ENCODE data around the gene PEAK3.
A peak's percentile ranks its signal among the peaks of the same experiment; 100 is the strongest.

Gene PEAK3

DNA sequence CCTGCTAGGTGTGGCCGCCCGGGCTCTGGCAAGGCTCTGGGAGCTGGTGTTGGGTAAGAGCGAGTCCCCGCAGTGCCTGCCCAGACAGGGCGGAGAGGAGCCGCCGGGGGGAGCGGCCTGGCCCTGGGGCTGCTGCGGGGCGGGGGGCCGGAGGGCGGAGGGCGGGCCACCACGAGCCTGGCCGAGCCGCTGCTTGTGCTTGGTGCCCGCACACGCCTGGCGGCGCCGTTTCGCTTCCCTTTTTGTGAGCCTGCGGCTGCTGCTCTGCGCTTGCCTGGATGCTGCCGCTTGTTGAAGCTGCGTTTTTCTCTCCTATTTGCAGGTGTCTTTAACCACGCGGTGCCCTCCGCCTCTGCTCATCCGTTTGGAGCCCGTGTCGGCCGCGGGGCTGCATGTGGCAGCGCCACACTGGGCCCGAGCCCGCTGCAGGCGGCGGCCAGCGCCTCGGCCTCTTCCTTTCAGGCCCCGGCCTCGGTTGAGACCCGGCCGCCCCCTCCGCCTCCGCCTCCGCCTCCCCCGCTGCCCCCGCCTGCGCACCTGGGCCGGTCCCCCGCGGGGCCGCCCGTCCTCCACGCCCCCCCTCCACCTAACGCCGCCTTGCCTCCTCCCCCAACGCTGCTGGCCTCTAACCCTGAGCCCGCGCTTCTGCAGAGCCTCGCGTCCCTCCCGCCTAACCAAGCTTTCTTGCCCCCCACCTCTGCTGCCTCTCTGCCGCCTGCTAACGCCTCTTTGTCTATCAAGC, 54.4 kb downstream of the PEAK3 start:
- Histone ChIP-seq H3K36me3 (peaks cover 72 to 87% (median 77%) of the 10 kb centered on the region in 11 experiments), H4K20me1 (peaks cover 88 to 100% (median 97%) of the 10 kb centered on the region in 11 experiments), H3K4me2 (peak overlapping the region; percentile 54 to 94 (median 77)), H3K4me3 (0 out of 20 replicates have a peak overlapping the region, but pooled peaks of 1 of the 10 experiments have one; percentile 34), H3K27me3 (peaks cover 0 to 7% (median 0%) of the 10 kb centered on the region in 11 experiments; a peak in 1 of 22 replicates), H3K9ac (peak overlapping the region in 8 of 11 experiments; percentile 25 to 70 (median 50); a peak in 12 of 22 replicates), H3K9me3 (replicated peaks in 1 of 11) (no peaks in the 10 kb centered on the region), H3K27ac (peak overlapping the region in 7 of 11 experiments; percentile 14 to 62 (median 48); a peak in 10 of 22 replicates), H3K4me1 (peaks cover 39 to 100% (median 97%) of the 10 kb centered on the region in 10 experiments)
- TF ChIP-seq Cebpa-rat (IDR thresholded peaks at IDR 0.05) = no peak

DNA sequence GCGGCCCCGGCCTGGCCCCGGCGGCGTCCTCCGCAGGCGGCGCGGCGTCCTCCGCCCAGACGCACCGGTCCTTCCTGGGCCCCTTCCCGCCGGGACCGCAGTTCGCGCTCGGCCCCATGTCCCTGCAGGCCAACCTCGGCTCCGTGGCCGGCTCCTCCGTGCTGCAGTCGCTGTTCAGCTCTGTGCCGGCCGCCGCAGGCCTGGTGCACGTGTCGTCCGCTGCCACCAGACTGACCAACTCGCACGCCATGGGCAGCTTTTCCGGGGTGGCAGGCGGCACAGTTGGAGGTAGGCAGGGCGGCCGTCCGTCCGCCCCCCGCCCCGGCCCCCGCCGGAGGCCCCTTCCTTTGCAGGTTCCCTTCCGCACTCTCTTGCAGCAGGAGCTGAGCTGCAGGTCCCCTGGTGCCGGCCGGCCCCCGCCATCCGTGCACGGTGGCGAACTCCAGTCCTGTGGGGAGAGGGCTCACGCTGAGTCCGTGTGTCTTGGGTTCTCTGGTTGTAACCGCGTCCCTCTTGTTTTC, 55.1 kb downstream of the PEAK3 start:
- Histone ChIP-seq H3K4me1 (peaks cover 45 to 100% (median 98%) of the 10 kb centered on the region in 10 experiments), H3K27me3 (peaks cover 0 to 12% (median 0%) of the 10 kb centered on the region in 11 experiments; a peak in 1 of 22 replicates), H3K9ac (peak overlapping the region in 1 of 11 experiments; percentile 27; a peak in 2 of 22 replicates), H4K20me1 (peaks cover 88 to 100% (median 97%) of the 10 kb centered on the region in 11 experiments), H3K4me3 (no peak overlapping the region), H3K27ac (peak overlapping the region in 2 of 11 experiments; percentile 28 to 62; a peak in 3 of 22 replicates), H3K36me3 (peaks cover 74 to 87% (median 77%) of the 10 kb centered on the region in 11 experiments), H3K4me2 (peak overlapping the region; percentile 44 to 94 (median 65); a peak in 20 of 22 replicates), H3K9me3 (replicated peaks in 1 of 11) (no peaks in the 10 kb centered on the region)
- TF ChIP-seq Cebpa-rat (IDR thresholded peaks at IDR 0.05) = no peak

DNA sequence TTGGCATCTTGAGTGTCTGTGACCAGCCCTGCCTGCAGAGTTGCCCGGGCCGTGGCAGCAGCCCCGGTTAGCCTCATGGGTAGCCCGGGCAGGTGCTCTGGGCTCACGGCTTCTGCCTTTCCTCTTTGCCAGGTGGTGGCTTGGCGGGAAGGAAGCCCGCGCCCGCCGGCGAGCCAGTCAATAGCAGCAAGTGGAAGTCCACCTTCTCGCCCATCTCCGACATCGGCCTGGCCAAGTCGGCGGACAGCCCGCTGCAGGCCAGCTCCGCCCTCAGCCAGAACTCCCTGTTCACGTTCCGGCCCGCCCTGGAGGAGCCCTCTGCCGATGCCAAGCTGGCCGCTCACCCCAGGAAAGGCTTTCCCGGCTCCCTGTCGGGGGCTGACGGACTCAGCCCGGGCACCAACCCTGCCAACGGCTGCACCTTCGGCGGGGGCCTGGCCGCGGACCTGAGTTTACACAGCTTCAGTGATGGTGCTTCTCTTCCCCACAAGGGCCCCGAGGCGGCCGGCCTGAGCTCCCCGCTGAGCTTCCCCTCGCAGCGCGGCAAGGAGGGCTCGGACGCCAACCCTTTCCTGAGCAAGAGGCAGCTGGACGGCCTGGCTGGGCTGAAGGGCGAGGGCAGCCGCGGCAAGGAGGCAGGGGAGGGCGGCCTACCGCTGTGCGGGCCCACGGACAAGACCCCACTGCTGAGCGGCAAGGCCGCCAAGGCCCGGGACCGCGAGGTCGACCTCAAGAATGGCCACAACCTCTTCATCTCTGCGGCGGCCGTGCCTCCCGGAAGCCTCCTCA, 55.7 kb downstream of the PEAK3 start:
- no peak for TF ChIP-seq Cebpa-rat (IDR thresholded peaks at IDR 0.05)
- Histone ChIP-seq H3K27ac (peak overlapping the region in 2 of 11 experiments; percentile 75 to 79; a peak in 3 of 22 replicates), H3K27me3 (peaks cover 0 to 12% (median 0%) of the 10 kb centered on the region in 11 experiments; a peak in 1 of 22 replicates), H4K20me1 (peaks cover 88 to 100% (median 97%) of the 10 kb centered on the region in 11 experiments), H3K4me3 (no peak overlapping the region), H3K9ac (peak overlapping the region in 6 of 11 experiments; percentile 3 to 74 (median 42); a peak in 6 of 22 replicates), H3K4me1 (peaks cover 50 to 100% (median 98%) of the 10 kb centered on the region in 10 experiments), H3K36me3 (peaks cover 67 to 84% (median 74%) of the 10 kb centered on the region in 11 experiments), H3K4me2 (peak overlapping the region in 7 of 11 experiments; percentile 56 to 94 (median 83); a peak in 12 of 22 replicates), H3K9me3 (replicated peaks in 1 of 11) (no peaks in the 10 kb centered on the region)

DNA sequence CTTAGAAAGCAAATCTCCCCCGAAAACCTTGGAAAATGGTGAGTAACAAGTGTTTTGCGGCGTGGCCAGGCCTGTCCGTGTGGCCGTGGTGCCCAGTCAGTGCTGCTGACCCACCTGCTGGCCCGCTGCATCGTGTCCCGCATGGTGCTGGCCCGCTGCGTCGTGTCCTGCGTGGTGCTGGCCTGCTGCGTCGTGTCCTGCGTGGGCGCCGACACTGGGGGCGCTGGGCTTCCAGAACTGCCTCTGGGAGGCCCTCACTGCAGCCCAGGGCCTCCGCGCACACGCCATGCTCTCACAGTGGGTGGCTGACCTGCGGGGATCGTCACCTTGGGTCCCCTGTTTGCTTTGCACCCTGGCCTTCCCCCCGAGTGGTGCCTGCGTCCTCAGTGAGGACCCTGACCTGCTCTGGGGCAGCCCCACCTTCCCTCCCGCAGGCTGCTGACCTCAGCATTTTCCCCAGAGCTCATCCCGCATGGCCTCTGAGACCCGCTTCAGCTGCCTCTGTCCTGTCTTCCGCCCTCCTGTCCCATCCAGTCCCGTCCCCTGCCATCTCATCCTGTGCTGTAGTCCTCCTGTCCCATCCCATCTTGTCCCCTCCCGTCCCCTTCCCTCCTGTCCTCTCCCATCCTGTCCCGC, 56.4 kb downstream of the PEAK3 start:
- peak overlapping the region in 7 of 11 experiments; percentile 81 to 94 (median 89); a peak in 14 of 22 replicates for H3K4me2 ChIP-seq
- no peak overlapping the region for H3K4me3 ChIP-seq
- peak overlapping the region in 4 of 11 experiments; percentile 13 to 79 (median 74); a peak in 6 of 22 replicates for H3K27ac ChIP-seq
- peaks cover 50 to 100% (median 98%) of the 10 kb centered on the region in 10 experiments for H3K4me1 ChIP-seq
- H3K36me3 ChIP-seq = peaks cover 61 to 79% (median 68%) of the 10 kb centered on the region in 11 experiments
- peak overlapping the region in 6 of 11 experiments; percentile 3 to 74 (median 42); a peak in 8 of 22 replicates for H3K9ac ChIP-seq
- peaks cover 0 to 12% (median 0%) of the 10 kb centered on the region in 11 experiments; a peak in 1 of 22 replicates for H3K27me3 ChIP-seq
- peaks cover 88 to 100% (median 97%) of the 10 kb centered on the region in 11 experiments for H4K20me1 ChIP-seq
- no peak for TF ChIP-seq Cebpa-rat (IDR thresholded peaks at IDR 0.05)
- H3K9me3 ChIP-seq (replicated peaks in 1 of 11) = no peaks in the 10 kb centered on the region

DNA sequence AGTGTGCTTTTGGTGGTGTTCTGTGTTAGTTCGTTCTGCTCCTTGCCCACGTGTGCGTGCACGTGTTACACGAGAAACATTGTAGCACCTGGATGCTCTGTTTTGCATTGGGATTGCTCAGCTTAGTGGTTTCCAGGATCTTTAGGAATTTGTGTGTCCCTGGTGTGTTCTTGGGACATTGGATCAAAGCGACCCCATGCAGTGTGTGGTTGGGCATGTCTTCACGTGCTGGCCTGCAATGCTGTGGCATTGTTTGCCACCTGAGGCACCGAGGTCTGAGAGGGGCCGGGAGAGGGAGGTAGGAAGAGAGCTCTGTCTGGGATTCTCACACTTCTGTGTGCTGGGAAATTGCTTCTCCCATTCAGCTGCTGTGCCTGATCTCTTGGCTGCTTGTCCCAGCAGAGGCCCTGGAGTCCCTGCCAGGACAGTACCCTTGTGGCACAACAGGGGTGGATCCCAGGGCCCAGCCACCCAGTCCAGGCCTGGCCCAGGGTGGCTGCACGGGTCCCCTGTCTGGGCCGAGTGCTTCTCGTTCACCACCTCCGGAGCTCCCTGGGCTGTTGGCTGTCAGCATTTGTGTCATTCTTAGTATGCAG, 57.1 kb downstream of the PEAK3 start:
- no peak for TF ChIP-seq Cebpa-rat (IDR thresholded peaks at IDR 0.05)
- Histone ChIP-seq H3K9ac (peak overlapping the region in 8 of 11 experiments; percentile 22 to 74 (median 58); a peak in 13 of 22 replicates), H3K27ac (peak overlapping the region in 8 of 11 experiments; percentile 44 to 79 (median 68); a peak in 15 of 22 replicates), H3K27me3 (peaks cover 0 to 12% (median 0%) of the 10 kb centered on the region in 11 experiments; a peak in 1 of 22 replicates), H3K9me3 (replicated peaks in 1 of 11) (no peaks in the 10 kb centered on the region), H3K4me1 (peaks cover 57 to 100% (median 98%) of the 10 kb centered on the region in 10 experiments), H3K4me3 (no peak overlapping the region; a peak in 1 of 20 replicates), H4K20me1 (peaks cover 88 to 100% (median 97%) of the 10 kb centered on the region in 11 experiments), H3K36me3 (peaks cover 61 to 79% (median 68%) of the 10 kb centered on the region in 11 experiments), H3K4me2 (peak overlapping the region in 10 of 11 experiments; percentile 46 to 94 (median 82); a peak in 18 of 22 replicates)
